ENCODE measurements around the gene RHBG.

RHBG gene

GRCh38 chr1:156407344-156407743, 38.3 kb downstream of the RHBG start:
- no peak for DNase-seq (ENCODE audit: low spot score)

GRCh38 chr1:156407760-156408159, 38.7 kb downstream of the RHBG start:
- no peak for DNase-seq (ENCODE audit: low spot score)

- DNase-seq (ENCODE audit: low spot score): no peak
Observed at GRCh38 chr1:156409439-156409838, 40.4 kb downstream of the RHBG start.

- DNase-seq (ENCODE audit: low spot score): no peak
Observed at GRCh38 chr1:156410238-156410637, 41.2 kb downstream of the RHBG start.

- no peak for DNase-seq (ENCODE audit: low spot score)
Observed at GRCh38 chr1:156410740-156411139, 41.7 kb downstream of the RHBG start.

- DNase-seq (ENCODE audit: low spot score): no peak
Observed at GRCh38 chr1:156412653-156413321, 43.8 kb downstream of the RHBG start.

GRCh38 chr1:156413391-156414246, 44.6 kb downstream of the RHBG start:
- no peak for DNase-seq (ENCODE audit: low spot score)

GRCh38 chr1:156414461-156415064, 45.6 kb downstream of the RHBG start:
- DNase-seq (ENCODE audit: low spot score): no peak

GRCh38 chr1:156416993-156417392, 48.0 kb downstream of the RHBG start:
- DNase-seq (ENCODE audit: low spot score): no peak

- no peak for DNase-seq (ENCODE audit: low spot score)
Observed at GRCh38 chr1:156417401-156418020, 48.5 kb downstream of the RHBG start.

GRCh38 chr1:156418416-156419070, 49.5 kb downstream of the RHBG start:
- no peak for DNase-seq (ENCODE audit: low spot score)

GRCh38 chr1:156419854-156420204, 50.8 kb downstream of the RHBG start:
- no peak for DNase-seq (ENCODE audit: low spot score)

GRCh38 chr1:156420205-156421061, 51.4 kb downstream of the RHBG start:
- DNase-seq (ENCODE audit: low spot score): no peak

GRCh38 chr1:156421062-156421938, 52.3 kb downstream of the RHBG start:
- peak; percentile 94 for DNase-seq (ENCODE audit: low spot score)

- DNase-seq (ENCODE audit: low spot score): no peak
Observed at GRCh38 chr1:156421939-156422601, 53.1 kb downstream of the RHBG start.

GRCh38 chr1:156422602-156423091, 53.6 kb downstream of the RHBG start:
- DNase-seq (ENCODE audit: low spot score): no peak

GRCh38 chr1:156423422-156424352, 54.7 kb downstream of the RHBG start:
- DNase-seq (ENCODE audit: low spot score): no peak

GRCh38 chr1:156424806-156425432, 55.9 kb downstream of the RHBG start:
- no peak for DNase-seq (ENCODE audit: low spot score)

All from AG20443 (cell line).